ENCODE measurements around the gene XPR1.
"Not testable (repeated sequence)": the region's sequence is repeated elsewhere in the genome, so short reads cannot be mapped to it uniquely, and the experiment has no call there.

XPR1 gene

GRCh38 chr1:180757657-180758056 lies 125.8 kb downstream of the XPR1 start:
- no peak for DNase-seq
- intact Hi-C loops (cut with DNase I) = no loop called here

DNA sequence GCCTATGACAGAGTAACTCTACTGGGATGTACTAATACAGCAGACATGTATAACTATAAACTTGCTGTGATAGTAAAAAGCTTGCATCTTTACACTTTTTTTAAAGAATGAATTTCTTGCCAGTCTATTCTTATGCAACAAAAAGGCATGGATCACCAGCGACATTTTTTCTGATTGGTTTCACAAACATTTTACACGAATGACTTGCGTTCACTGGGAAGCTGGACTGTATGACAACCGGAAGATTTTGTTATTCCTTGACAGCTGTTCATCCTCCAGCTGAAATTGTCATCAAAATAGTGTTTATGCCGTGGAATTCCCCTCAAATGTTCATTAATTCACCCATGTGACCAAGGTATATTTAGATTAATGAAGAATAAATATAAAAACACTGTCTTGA lies 131.0 kb downstream of the XPR1 start:
- no peak for DNase-seq
- intact Hi-C loops (cut with DNase I) = no loop called here

DNA sequence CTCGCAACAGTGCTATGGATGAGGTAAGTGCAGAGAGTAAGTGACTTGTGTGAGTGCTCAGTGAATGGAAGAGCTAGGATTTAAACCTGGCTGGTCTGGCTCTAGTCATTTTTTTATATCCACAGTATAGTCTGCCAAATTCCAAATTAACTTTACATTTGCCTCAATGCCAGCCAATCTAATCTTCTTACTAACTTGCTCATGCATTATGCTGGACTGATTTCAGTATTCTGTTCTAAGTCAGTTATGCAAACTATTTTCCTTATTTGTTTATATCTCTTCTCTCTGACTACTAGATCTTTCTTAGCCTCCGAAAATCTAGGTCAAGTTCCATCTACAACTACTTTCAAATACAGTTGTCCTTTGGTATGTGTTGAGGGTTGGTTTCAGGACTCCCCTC lies 133.3 kb downstream of the XPR1 start:
- no peak for DNase-seq
- intact Hi-C loops (cut with DNase I) = no loop called here

DNA sequence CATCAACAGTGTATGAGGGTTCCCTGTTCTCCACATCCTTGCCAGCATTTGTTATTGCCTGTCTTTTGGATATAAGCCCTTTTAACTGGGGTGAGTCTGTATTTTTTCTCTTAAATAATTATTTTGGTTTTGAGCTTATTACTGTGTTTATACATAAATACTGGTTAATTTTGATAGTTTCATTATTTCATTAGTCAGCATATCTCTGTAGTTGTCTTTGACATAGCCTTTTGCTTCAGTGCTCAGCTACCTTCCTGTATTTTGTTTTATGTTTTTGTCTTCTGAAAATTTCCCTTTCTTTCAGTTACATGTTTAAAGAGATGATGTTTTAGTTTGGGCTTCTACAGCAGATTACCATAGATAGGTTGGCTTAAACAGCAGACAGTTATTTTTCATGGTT lies 138.1 kb downstream of the XPR1 start:
- no peak for DNase-seq
- intact Hi-C loops (cut with DNase I) = no loop called here

DNA sequence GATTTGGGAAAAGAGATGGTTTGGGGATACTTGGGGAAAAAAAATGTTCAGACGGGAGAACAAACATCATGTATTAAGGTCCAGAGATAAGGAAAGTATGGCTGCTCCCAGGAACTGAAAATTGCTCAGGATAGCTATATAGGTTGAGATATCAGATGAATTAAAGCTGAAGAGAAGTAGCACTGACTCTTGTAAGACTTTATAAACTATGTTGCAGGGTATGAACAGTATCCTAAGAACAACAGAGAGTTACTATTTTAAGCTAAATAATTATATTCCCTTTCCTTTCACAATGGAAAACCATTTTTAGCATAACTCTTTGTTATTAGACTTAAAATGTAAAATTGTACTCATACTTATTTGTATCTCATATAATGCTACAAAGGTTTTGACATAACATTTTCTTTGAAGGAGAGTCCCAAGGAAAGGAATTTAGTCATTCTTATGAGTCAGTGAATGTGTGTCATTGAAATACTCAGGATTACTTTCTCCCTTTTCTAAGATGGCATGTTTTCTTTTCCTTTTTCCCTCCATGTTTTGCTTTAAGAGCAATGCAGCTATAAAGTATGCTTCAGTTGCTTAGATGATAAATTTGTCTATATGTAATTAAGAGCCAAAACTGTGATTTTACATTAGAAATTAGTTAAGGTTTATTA lies 141.5 kb downstream of the XPR1 start:
- intact Hi-C loops (cut with DNase I) = no loop called here
- no peak for DNase-seq

- DNase-seq = no peak
- intact Hi-C loops (cut with DNase I) = no loop called here
Measured at GRCh38 chr1:180775801-180776200, 144.0 kb downstream of the XPR1 start.

- intact Hi-C loops (cut with DNase I) = no loop called here
Measured at GRCh38 chr1:180777072-180777689, 145.4 kb downstream of the XPR1 start.

GRCh38 chr1:180778782-180779398 lies 147.1 kb downstream of the XPR1 start:
- peak in 1 of 42 donors; percentile 9 for DNase-seq
- intact Hi-C loops (cut with DNase I) = no loop called here

More at GRCh38 chr1:180777072-180777689, 145.4 kb downstream of the XPR1 start:
- no peak for DNase-seq

GRCh38 chr1:180779584-180779983 lies 147.8 kb downstream of the XPR1 start:
- intact Hi-C loops (cut with DNase I) = no loop called here
- no peak for DNase-seq

- peak in 25 of 42 donors; percentile 4 to 64 (median 25) for DNase-seq
- intact Hi-C loops (cut with DNase I) = no loop called here
Measured at GRCh38 chr1:180781718-180782117, 149.9 kb downstream of the XPR1 start.

- no peak for DNase-seq
- intact Hi-C loops (cut with DNase I) = no loop called here
Measured at GRCh38 chr1:180785291-180785690, 153.5 kb downstream of the XPR1 start.

DNA sequence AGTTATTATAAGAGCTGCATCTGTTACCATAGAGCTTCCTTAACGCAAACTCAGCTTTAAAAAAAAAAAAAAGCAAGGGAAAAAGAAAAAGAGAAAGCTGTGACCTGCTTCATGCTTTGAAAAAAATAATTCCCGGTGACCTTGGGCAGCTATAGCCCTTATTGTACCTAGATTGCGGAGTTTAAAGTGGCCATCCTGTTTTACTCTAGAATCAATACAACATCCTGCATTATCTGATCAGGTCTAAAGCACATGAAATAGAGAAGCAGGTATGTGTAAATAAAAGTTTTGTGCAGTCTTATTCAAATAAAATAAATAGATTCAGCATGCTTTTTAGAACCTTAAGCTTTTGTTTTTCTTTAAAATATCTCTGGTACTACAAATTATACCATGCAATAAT lies 154.1 kb downstream of the XPR1 start:
- no peak for DNase-seq
- intact Hi-C loops (cut with DNase I) = no loop called here

DNA sequence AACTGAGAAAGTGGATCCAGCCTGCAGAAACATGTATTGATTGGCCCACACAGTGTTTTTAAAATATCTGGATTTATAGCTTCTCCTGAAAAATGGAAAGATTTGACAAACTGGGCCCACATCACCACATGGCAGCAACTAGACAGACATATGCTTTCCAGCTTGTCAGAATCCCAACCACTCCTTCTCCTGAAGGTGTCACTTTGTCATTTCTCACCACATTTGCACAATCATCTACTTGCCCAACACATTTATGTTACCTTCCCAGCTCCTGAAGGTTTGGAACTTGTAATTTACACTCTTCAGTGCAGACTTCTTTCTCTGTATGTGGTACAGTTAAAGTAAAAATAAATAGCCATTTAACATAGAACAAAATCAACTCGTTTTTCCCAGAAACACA lies 154.8 kb downstream of the XPR1 start:
- peak in 1 of 42 donors; percentile 8 for DNase-seq

DNA sequence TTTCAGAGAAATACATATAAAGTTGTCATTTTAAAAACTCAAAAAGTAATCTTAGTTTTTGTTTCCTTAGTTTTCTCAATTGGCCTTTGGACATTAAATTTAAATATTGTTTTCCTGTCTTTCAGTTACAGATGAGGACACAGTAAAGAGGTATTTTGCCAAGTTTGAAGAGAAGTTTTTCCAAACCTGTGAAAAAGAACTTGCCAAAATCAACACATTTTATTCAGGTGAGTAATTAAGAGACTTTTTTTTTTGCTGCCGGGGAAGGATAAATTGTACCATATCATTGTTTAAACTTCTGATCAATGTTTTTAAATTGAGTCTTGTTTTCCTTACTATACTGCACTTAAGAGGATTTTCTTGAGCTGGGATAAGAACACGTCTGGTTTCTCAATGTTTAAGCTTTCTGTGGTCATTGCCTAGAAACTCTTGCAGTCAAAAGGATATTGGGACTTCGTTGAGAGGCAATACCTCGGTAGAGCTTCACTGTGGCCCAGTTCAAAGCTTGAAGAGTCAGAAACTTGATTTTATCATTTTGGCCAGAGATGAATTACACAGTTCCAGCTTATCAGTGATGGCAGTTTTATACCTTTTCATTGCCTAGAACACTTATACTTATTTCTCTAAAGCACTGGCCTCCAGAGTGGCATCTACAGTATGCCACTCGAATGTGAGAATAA lies 155.9 kb downstream of the XPR1 start:
- DNase-seq = no peak
- intact Hi-C loops (cut with DNase I) = no loop called here

More for the DNA sequence above, 154.8 kb downstream of the XPR1 start:
- intact Hi-C loops (cut with DNase I) = no loop called here

- DNase-seq = no peak
Measured at GRCh38 chr1:180789460-180789859, 157.6 kb downstream of the XPR1 start.

GRCh38 chr1:180791152-180791551 lies 159.3 kb downstream of the XPR1 start:
- DNase-seq; intact Hi-C loops (cut with DNase I): not testable (repeated sequence)

More at GRCh38 chr1:180789460-180789859, 157.6 kb downstream of the XPR1 start:
- intact Hi-C loops (cut with DNase I) = no loop called here

DNA sequence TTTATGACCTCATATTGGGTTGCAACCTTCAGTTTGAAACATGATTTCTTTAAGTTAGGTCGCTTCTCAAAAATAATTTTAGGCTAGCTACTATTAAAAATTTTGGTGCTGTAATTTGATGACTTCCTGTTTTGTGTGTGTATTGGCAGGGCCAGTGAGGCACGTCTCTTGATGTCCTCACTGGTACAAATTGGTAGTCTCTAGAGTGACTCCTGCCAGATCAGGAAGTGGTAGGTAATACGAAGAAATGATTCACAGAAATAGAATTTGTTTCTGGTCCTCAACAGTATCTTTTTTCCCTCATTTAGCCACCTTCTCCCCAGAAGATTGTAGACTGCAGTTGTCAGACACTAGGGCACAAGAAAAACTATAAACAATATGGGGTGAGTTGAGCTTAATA lies 160.0 kb downstream of the XPR1 start:
- no peak for DNase-seq
- intact Hi-C loops (cut with DNase I) = no loop called here

GRCh38 chr1:180793451-180793850 lies 161.6 kb downstream of the XPR1 start:
- no peak for DNase-seq
- intact Hi-C loops (cut with DNase I) = no loop called here

DNA sequence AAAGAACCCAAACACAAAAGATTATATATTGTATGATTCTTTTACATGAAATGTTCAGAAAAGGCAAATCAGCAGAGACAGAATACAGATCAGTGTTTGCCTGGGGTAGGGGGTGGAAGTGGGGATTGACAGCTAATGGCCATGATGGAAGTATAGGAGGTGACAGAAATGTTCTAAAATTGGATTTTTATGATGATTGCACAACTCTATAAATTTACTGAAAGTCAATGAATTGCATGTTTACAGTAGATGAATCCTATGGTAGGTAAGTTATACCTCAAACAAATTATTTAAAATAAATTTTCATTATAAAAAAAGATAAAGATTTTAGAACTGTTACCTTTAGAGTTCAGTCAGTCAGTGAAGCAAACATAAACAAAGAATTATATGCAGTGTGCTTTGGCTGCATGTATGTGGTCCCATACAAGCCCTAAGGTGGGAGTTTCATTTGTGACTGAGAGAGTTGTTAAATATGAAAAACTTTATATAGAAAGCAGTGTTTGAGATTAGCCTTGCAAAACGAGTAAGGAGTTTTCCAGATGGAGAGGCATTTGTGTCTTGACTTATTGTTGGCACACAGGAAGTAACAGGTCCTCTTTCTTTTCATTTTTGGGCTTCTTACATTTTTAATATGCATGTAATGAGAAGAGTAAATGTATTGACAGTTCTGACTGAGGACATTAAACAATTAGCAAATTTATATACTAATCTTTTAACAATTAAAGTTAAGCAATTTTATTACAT lies 165.2 kb downstream of the XPR1 start:
- no peak for DNase-seq
- intact Hi-C loops (cut with DNase I) = no loop called here
